Dendritic cell treated with granulocyte-macrophage colony-stimulating factor and Interleukin-4, amounts not matched to agents 40 ng/mL and 50 ng/mL, for 4 days (primary cell): ENCODE measurements around the gene ENPEP.

ENCODE experiments used
- H3K27ac Mint-ChIP-seq: one replicate; pipeline ENCODE4 v1.8.0; 2022; ENCODE audit warnings: mild to moderate bottlenecking, mixed read lengths
- H3K27me3 Mint-ChIP-seq: one replicate; pipeline ENCODE4 v1.8.0; 2022; ENCODE audit warnings: mild to moderate bottlenecking, mixed read lengths
- H3K36me3 Mint-ChIP-seq: one replicate; pipeline ENCODE4 v1.8.0; 2022; ENCODE audit warnings: low read depth, mixed read lengths
- H3K4me1 Mint-ChIP-seq: one replicate; pipeline ENCODE4 v1.8.0; 2022; ENCODE audit warnings: low read depth, mixed read lengths
- H3K4me3 Mint-ChIP-seq: one replicate; pipeline ENCODE4 v1.8.0; 2022; ENCODE audit warnings: mild to moderate bottlenecking, moderate library complexity, mixed read lengths
- H3K9me3 Mint-ChIP-seq: one replicate; pipeline ENCODE4 v1.8.0; 2022; ENCODE audit warnings: mixed read lengths
- intact Hi-C: fragments of 100-400 bp; cut with micrococcal nuclease; formaldehyde crosslinking; loops from one replicate; pipeline ENCODE4 v1.15.0; 2022

ENPEP gene

GRCh38 chr4:110586131-110586850 lies 110.3 kb downstream of the ENPEP start:
- H3K27me3 Mint-ChIP-seq = peaks cover 3% of the 10 kb centered on the region
- intact Hi-C loops = no loop called here
- H3K4me1 Mint-ChIP-seq = no peaks in the 10 kb centered on the region
- no peaks in the 10 kb centered on the region for H3K36me3 Mint-ChIP-seq
- H3K4me3 Mint-ChIP-seq = no peak overlapping the region
- H3K9me3 Mint-ChIP-seq = no peaks in the 10 kb centered on the region
- H3K27ac Mint-ChIP-seq = no peak overlapping the region

- Mint-ChIP-seq H3K4me1 (no peaks in the 10 kb centered on the region), H3K27ac (no peak overlapping the region)
- intact Hi-C loops = no loop called here
These were observed 111.8 kb downstream of the ENPEP start for GRCh38 chr4:110587666-110588285.

GRCh38 chr4:110589297-110589696 lies 113.3 kb downstream of the ENPEP start:
- Mint-ChIP-seq H3K27me3 (peaks cover 2% of the 10 kb centered on the region), H3K36me3 (no peaks in the 10 kb centered on the region), H3K27ac (no peak overlapping the region), H3K4me1 (no peaks in the 10 kb centered on the region), H3K4me3 (no peak overlapping the region), H3K9me3 (peaks cover 9% of the 10 kb centered on the region)
- intact Hi-C loops = no loop called here

More at GRCh38 chr4:110587666-110588285, 111.8 kb downstream of the ENPEP start:
- Mint-ChIP-seq H3K9me3 (no peaks in the 10 kb centered on the region), H3K36me3 (no peaks in the 10 kb centered on the region), H3K27me3 (peaks cover 3% of the 10 kb centered on the region), H3K4me3 (no peak overlapping the region)

GRCh38 chr4:110595583-110595982 lies 119.6 kb downstream of the ENPEP start:
- Mint-ChIP-seq H3K9me3 (peaks cover 9% of the 10 kb centered on the region), H3K36me3 (no peaks in the 10 kb centered on the region), H3K4me3 (no peak overlapping the region), H3K27ac (no peak overlapping the region), H3K27me3 (peaks cover 11% of the 10 kb centered on the region), H3K4me1 (no peaks in the 10 kb centered on the region)
- intact Hi-C loops = no loop called here

DNA sequence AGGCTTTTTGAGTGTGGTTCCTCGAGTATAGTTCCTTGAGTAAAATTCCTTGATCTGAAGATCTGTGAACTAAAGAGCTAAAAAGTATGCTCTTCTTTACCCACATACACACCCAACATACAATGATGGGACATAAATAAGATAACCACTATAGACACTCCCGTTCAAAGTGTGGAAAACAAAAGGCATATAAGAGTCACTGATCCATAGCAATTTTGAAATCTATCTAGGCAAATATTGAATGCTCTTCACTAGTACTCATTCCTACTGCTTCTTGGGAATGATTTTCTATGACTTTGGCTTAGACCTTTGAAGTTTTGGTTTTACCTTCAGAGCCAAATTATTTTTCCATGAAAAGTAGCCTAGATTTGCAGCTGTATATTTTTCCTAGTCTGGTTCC lies 120.5 kb downstream of the ENPEP start:
- H3K27ac Mint-ChIP-seq = no peak overlapping the region
- H3K36me3 Mint-ChIP-seq = no peaks in the 10 kb centered on the region
- intact Hi-C loops = no loop called here
- peaks cover 9% of the 10 kb centered on the region for H3K9me3 Mint-ChIP-seq
- H3K4me3 Mint-ChIP-seq = no peak overlapping the region
- H3K27me3 Mint-ChIP-seq = peaks cover 14% of the 10 kb centered on the region
- H3K4me1 Mint-ChIP-seq = no peaks in the 10 kb centered on the region

DNA sequence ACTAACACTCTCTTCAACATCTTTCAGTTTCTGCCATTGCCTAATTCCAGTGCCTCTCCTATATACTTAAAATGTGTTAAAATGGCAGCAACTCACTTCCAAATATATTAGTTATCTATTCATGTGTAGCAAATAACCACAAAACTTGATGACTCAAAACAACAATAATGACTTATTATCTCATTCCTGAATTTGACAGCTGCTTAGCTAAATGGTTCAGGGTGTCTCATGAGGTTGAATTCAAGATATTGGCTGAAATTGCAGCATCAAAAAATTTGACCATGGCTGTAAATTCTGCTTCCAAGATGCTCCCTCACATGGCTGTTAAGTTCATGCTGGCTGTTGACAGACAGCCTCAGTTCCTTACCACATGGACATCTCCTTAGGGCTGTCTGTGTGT lies 121.6 kb downstream of the ENPEP start:
- no peaks in the 10 kb centered on the region for H3K36me3 Mint-ChIP-seq
- H3K27me3 Mint-ChIP-seq = peaks cover 15% of the 10 kb centered on the region
- intact Hi-C loops = no loop called here
- H3K4me3 Mint-ChIP-seq = no peak overlapping the region
- peaks cover 9% of the 10 kb centered on the region for H3K9me3 Mint-ChIP-seq
- no peaks in the 10 kb centered on the region for H3K4me1 Mint-ChIP-seq
- no peak overlapping the region for H3K27ac Mint-ChIP-seq

DNA sequence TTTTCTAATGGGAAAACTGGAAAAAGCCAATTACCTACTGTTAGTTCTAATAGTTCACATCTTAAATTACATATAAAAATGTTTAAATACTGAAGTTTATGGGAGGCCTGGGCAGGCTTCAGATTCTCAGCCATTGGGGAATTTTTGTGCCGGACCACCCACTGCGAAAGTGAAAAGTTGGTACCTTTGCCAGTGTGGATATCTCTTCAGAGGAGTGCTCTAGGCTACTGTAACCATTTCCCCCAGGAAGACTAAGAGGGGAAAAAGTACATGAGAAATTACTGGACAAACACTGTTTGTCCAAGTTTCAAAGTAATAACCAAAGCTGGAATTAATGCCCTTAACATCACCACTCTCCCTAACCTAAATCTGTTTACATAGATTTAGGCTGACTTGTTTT lies 126.1 kb downstream of the ENPEP start:
- H3K27ac Mint-ChIP-seq = no peak overlapping the region
- H3K36me3 Mint-ChIP-seq = no peaks in the 10 kb centered on the region
- H3K27me3 Mint-ChIP-seq = peaks cover 21% of the 10 kb centered on the region

DNA sequence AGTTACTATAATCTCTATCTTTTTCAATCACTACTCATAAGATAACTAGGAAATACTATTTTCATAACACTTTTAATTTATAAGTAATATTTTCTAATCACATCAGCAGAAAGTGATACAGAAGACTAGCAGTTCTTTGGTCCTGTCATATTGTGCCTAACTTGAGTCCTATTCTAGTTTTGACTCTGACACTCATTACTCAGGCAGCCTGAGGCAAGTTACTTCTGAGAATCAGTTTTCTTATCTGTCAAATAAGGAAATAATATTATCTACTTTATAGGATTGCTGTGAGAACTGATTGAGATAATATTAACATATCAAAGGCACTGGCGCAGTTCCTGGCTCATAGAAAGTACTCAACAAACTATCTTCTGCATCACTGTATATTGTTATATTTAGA lies 129.1 kb downstream of the ENPEP start:
- H3K27me3 Mint-ChIP-seq = peaks cover 32% of the 10 kb centered on the region
- H3K9me3 Mint-ChIP-seq = no peaks in the 10 kb centered on the region
- intact Hi-C loops = no loop called here
- no peak overlapping the region for H3K27ac Mint-ChIP-seq
- H3K4me3 Mint-ChIP-seq = no peak overlapping the region
- H3K4me1 Mint-ChIP-seq = no peaks in the 10 kb centered on the region
- H3K36me3 Mint-ChIP-seq = no peaks in the 10 kb centered on the region

More for the DNA sequence above, 126.1 kb downstream of the ENPEP start:
- no peak overlapping the region for H3K4me3 Mint-ChIP-seq
- H3K4me1 Mint-ChIP-seq = no peaks in the 10 kb centered on the region
- H3K9me3 Mint-ChIP-seq = no peaks in the 10 kb centered on the region
- intact Hi-C loops = no loop called here

GRCh38 chr4:110609044-110609750 lies 133.2 kb downstream of the ENPEP start:
- intact Hi-C loops = no loop called here
- H3K27ac Mint-ChIP-seq = no peak overlapping the region
- H3K4me3 Mint-ChIP-seq = no peak overlapping the region
- no peaks in the 10 kb centered on the region for H3K36me3 Mint-ChIP-seq
- H3K4me1 Mint-ChIP-seq = no peaks in the 10 kb centered on the region
- no peaks in the 10 kb centered on the region for H3K9me3 Mint-ChIP-seq
- peaks cover 59% of the 10 kb centered on the region for H3K27me3 Mint-ChIP-seq

- H3K36me3 Mint-ChIP-seq = no peaks in the 10 kb centered on the region
These were observed 134.6 kb downstream of the ENPEP start for GRCh38 chr4:110610620-110610939.

DNA sequence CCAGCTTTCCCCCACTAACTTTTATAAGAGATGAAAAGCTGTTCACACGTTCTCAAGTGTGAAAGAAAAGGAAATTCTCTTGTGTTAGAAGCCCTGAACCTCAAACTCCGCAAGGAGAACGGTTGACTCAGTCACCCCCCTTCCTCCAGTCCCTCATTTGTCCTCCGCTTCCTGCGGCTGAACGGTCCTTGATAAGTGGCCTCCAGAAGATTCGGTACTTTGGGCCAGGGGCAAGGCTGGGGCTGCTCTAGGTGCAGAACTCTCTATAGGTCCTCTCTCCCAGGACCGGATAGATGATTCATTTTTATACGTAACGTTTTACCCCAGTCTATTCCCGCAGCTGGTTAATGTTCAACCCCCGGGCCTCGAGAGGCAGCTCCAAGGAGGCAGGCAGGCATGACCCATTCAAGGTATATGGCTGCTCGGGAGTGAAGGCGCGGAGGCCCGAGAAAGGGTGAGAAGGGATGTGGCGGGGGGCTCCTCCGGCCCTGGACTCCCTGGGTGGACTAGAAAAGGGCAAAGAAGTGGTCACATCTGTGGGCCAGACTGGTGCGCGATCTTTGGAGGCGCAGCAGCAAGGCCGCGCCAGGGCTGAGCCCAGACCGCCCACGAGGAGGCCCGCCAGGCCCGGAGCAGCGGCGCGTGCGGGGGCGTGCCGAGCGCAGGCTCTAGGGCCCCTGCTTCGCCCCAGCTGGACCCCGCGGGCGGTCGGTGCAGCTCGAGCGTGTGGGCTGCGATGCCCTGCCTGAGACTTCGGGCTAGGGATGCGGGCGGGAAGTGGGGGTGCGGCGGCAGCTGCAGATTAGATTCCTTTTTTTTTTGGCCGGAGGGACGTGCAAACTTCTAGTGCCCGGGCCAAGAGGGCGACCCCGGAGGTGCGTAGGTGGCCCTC lies 135.2 kb downstream of the ENPEP start:
- H3K4me1 Mint-ChIP-seq = no peaks in the 10 kb centered on the region
- no peaks in the 10 kb centered on the region for H3K9me3 Mint-ChIP-seq

More at GRCh38 chr4:110610620-110610939, 134.6 kb downstream of the ENPEP start:
- Mint-ChIP-seq H3K9me3 (no peaks in the 10 kb centered on the region), H3K27me3 (peaks cover 70% of the 10 kb centered on the region), H3K4me1 (no peaks in the 10 kb centered on the region), H3K27ac (no peak overlapping the region), H3K4me3 (no peak overlapping the region)
- intact Hi-C loops = no loop called here

DNA sequence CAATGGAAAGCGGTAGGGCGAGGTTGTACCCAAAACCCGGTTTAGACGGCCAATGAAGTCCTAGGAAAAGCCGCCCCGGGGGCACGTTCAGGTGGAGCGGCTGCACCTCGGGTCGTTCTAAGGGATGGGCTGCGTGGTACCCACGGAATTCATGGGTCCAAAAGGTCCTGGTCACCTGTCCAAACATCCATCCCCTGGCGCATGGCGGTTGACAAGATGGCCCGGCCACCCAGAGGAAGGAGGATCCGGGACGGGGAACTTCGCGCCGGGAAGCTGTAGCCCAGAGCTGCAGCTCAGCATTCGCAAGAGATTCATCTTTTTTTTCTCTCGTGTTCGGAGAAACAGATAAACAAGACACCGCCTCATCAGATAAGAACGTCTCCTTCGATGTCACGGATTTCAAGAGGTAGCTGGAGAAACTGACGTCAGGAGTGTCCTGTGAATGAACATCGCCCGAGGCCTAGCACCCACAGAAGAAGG lies 136.1 kb downstream of the ENPEP start:
- Mint-ChIP-seq H3K36me3 (no peaks in the 10 kb centered on the region), H3K27me3 (peaks cover 83% of the 10 kb centered on the region), H3K9me3 (no peaks in the 10 kb centered on the region), H3K4me3 (no peak overlapping the region), H3K4me1 (no peaks in the 10 kb centered on the region), H3K27ac (no peak overlapping the region)
- intact Hi-C loops = no loop called here

More for the DNA sequence above, 135.2 kb downstream of the ENPEP start:
- Mint-ChIP-seq H3K36me3 (no peaks in the 10 kb centered on the region), H3K27ac (no peak overlapping the region), H3K27me3 (peaks cover 74% of the 10 kb centered on the region), H3K4me3 (no peak overlapping the region)
- intact Hi-C loops = no loop called here

GRCh38 chr4:110612631-110613269 lies 136.8 kb downstream of the ENPEP start:
- intact Hi-C loops = no loop called here
- Mint-ChIP-seq H3K4me1 (no peaks in the 10 kb centered on the region), H3K9me3 (no peaks in the 10 kb centered on the region), H3K27me3 (peaks cover 86% of the 10 kb centered on the region), H3K27ac (no peak overlapping the region), H3K36me3 (no peaks in the 10 kb centered on the region), H3K4me3 (no peak overlapping the region)
